Activated CD4-positive, CD25-positive, alpha-beta regulatory T cell treated with anti-CD3 and anti-CD28 coated beads, Interleukin-2, amount 50 U/mL, for 72 hours (primary cell): ENCODE measurements around the gene VDR.

Experiments used
- DNase-seq: peaks from one replicate; pipeline ENCODE4 v3.0.0; 2021

The VDR gene

DNA sequence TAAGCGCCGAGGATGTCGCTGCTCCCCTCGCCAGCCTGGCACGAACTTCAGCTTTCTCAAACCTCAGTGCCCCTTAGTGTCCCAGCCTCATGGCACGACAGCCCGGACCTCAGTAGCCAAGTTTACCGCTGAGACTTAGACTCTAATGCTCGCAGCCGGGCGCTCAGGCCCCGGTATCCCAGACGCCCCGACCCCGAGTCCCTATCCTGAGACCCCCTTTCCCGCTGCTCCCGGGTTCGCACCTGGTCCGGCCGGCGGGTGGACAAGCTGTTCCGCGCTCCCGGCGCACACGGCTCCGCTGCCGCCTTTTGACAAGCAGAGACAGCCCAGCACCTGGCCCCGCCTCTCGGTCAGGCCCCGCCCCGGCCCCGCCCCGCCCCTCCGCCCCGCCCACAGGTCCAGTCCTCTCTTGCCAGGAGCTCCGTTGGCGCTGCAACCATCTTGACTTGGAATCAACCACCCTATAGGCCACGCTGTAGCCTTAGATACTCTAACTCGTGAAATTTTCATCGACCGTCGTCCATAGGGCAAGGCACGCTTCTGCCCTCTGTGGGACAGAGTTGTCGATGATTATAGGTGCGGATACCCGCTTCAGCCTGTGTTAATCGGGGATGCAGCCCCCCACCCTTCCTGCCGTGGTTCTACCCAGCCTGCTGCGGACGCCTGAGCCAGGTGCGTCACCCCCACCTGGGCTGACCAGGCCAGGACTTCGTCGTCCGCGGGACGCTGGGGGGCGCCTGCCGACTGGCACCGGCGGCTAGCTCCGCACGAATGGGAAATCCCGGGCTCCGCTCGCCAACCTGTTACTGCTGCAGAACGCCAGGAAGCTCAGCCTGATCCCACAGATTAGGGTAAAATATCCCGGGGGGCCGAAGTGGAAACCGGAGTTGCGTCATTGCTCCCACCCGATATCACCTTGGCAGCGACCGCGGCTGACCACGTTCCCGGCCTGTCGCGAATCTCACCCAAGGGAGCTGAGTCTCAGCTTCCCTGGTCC lies at the start of gene VDR:
Gene VDR (minus strand): TSS at position 282 of the 997 bp plus-strand sequence. CDS start 25,881 bp downstream, outside the sequence.
- peak; percentile 71 for DNase-seq

DNA sequence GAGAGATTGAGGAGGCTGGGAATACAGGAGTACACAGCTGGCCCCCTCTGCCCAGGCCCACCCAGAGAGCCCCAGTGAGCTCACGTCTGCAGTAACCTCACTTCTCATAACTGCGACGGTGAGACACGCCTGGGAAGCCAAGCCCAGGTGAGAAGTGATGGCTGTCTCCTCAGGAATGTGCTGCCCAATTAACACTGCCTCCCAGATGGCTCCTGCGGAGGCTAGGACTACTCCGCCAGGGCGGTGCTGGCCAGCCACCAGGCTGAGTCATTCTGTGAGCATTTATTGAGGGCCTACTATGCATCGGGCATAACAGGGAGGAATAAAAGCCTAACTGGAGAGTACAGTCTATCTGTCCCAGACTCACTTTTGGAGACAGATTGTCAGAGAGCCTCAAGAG lies 49.3 kb upstream of the VDR start:
- no peak for DNase-seq

DNA sequence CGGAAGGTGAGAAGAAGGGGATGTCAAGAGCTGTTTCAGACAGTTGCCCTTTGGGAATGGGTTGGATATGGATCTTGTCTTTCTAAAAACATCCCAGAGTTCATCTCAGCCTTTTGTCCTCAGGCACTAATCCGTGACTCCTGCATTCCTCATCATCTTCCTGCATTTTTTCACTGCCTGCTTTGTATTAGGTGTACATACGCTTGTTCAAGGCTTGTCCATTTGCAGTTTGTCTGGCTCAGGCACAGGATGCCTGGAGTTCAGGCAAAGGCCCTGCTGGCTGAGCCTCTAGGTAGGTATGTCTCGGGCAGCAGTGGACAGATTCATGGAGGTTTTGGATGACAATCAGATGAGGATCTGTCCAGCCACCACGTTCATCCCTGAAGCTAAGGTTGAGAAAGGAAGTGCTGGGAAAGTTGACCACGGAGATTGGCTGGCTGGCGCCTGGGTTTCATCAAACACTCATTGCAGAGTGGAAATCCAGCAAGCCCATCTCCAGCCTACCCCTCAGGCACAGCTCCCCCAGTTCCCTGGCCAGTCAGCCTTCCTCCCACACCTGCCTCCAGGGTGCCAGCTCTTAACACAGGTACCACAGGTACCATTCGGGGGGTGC lies 46.2 kb upstream of the VDR start:
- no peak for DNase-seq

DNA sequence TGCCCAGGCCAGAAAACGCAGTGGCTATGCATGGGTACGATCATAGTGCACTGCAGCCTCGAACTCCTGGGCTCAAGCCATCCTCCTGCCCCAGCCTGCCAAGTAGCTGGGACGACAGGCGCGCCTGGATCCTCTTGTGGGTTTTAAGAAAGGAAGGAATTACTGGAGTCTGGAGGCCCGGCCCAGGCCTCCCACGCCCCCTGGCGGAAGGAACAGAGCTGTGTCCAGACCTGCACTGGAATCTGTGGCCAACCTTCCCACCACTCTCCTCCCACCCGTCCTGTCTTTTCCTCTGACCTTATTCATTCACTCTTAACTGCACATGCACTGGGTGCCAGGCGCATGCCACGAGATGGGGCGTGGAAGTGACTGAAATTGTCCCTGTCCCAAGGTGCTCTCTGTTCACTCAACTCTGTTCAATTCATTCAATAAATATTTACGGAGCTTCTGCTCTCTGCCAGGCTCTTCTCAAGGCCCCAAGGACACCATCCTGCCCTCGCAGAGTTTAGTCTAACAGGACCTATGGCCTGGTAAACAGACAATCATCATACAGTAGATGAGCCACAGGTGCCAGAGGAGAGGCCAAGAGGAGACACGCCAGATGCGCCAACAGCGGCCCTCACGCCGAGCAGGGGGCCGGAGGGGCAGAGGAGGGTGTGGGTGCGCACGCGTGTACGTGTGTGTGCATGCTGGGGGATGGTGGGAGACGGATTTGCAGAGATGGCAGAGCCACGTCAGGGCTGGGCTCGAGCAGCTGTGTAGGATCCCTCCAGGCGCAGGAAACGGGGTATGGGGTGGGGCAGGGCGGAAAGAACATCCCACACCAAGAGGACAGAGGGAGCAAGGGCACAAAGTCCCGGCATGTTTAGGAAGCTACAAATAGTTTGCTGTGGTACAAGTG lies 44.9 kb upstream of the VDR start:
- DNase-seq, result peak; percentile 61

DNA sequence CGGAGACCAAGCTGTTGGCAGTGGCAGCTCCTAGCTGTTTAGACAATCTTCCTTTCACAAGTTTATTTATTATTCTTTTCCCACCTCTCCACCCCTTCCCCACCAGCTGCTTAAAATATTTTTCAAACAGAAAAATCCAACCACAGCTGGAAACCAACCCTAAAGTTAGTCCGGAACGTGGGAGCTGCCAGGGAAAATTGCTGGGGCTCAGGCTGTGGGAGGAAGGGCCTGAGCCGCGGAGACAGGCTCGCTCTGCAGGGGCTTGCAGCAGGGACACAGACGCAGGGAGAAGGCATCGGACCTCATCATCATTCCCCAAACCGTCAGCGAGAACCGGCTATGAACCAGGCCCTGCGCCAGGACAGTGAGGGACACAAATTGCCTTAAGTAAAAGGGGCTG lies 42.5 kb upstream of the VDR start:
- no peak for DNase-seq

DNA sequence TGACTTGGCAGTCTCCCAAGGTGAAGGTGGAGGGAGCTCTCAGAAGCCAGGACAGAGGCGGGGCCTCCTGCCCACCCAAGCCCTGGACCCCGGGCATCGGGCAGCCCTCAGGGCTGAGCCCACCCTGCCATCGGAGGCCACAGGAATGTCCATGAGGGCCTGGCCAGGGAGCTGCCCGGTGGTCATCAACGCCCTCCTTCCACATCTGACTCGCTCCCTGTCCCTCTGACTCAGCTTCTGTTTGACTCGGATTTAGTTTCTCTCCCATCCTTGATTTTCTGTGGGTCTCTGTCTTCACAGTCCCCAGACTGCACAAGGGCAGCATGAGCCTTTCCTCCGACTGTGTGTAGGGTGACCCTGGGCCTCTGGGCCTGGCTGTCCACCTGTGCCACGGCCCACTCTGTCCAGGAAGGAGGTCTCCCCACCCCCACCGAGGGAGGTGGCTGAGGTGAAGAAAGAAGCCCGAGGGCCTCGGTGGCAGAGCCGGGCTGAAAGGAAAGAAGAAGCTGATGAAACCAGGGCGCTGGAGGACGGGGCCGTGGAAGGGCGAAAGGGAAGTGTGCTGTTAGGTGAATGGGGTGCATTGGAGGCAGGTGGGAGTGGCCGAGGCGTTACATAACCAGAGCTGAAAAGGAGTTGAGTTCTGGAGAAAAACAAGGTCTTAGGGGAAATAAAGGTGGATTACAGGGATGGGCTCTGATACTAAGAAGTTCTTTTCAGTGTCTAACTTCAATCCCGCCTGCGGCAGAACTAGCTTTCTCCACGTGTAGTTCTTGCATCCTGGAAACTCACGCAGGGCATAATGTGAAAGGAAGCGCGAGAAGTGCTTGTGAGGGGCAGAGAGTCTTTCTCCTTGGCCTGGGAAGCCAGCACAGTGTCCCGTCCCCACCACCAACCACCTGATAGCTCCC lies 41.9 kb upstream of the VDR start:
- DNase-seq, result no peak

DNA sequence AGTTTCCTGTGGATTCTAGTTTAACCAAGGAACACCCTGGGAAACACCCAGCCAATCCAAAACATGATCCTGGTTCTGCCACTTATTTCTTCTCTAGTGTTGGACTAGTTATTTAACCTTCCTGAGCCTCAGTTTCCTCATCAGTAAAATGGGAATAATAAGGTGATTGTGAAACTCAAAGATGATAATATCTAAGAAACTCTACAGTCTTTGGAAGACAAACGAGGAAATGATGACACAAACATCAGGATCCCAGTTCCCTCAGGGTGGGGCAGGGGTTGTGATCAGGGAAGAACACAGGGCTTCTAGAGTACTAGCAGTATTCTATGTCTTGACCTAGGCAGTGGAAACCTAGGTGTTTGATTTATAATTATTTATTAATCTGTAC lies 40.5 kb upstream of the VDR start:
- no peak for DNase-seq

DNA sequence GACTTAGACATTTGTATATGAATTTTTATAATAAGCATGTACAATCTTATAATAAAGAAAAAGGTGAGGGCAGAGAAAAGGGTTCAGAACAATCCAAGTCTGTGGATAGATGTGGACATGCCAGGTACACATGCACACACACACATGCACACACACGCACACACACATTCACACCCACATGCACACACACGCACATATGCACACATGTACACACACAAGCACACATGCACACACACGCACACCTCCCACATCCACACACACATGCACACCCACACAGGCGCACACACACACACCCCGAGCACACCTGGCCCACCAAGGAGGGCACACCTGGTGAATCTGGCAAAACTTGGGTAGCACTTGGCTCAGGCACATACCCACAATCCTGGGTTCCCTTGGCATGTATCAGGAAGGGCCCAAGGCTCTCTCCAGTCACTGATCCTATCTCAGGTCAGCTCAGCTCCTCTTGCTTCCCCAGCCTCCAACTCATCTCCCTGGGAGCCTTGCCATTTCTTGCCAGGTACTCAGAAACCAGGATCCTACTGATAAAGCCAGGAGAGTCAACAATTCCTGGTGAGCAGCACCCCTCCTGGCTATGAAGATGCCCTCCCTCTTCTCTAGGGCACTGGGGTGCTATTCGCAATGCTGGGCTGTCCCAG lies 40.0 kb upstream of the VDR start:
- no peak for DNase-seq

DNA sequence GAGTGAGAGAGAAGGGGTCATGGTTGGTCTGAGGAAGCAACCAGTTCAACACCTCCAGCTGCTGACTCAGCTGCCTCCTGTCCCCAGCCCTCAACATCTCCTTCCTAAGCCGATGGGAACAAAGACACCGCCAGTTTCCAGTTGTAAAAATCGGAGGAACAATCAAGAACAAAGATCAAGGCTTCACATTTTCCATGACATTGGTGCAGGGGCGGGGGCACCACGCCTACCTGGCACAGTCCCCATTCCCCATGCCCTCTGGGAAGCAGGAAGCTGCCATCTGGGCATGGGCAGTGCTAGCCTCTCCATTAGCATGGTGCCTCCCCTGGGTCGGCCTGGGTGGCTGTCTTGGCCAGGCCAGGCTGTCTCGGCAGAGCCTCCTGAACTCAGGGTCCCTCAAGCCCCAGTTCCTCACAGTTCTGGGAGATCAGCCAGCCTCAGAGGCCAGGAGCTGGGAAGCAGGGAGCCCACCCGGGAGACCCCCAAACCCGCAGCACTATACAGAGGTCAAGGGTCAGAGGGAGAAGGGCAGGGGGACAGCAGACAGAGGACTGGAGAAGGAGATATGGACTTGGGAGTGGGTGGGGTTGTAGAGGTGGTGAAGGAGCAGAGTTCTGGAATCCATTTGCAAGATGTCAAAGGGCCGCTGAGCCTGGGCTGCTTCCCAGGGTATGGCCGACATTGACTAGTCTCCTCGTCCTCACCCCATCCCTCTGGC lies 39.0 kb upstream of the VDR start:
- no peak for DNase-seq

DNA sequence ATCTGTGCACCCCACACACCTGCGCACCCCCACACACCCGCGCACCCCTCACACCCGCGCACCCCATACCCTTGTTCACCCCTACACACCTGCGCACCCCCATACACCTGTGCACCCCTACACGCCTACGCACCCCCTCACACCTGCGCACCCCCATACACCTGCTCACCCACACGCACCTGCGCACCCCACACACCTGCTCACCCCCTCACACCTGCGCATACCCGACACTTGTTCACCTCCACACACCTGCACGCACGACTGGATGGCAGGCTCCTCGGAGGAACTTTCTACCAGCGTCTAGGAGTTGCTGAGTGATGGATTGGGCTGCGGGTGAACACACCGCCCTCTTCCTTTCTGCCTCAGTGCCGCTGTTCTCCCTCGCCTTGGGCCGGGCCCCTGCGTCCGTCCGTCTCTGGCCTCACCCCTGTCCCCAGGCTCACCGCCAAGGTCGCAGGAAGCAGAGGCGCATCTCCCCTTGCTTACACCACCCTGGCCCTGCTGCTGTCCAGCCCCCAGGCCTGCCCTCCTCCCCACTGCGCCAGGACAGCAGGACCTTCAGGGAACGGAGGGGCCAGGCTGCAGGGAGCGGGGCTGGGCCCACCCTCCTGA lies 37.9 kb upstream of the VDR start:
- DNase-seq, result no peak

DNA sequence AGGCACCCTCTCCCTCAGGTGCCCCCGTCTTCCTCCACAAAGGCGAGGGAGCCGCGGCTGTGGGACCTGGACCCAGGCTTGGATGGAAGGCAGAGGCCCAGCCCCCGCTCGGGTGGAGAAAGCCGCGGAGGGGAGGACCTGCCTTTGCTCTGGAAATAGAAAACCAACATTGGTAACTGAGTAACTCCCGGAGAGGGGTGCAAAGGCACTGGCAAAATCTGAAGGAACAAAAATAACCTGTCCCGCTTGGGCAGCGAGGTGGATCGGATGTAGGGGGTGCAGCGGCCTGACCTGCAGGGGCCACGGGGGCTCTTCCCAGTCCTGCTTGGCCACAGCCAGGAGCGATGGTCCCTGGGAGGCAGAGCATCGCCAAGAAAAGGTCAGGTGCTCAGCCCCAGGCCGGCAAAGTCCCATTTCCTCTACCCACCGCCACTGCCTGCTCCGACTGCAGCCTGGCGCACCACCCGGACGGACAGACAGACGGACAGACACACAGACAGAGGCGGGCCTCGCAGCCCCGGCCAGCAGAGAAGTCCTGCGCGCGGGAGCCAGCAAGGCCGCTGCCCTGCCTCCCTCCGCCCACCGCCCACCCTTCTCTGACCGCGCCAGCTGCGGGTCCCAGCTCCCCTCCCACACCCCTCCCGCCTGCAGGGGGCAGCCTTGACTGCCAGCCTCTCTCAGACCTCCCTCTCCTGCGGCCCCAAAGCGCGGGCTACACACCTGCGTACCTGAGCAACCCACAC lies 37.2 kb upstream of the VDR start:
- peak; percentile 45 for DNase-seq

DNA sequence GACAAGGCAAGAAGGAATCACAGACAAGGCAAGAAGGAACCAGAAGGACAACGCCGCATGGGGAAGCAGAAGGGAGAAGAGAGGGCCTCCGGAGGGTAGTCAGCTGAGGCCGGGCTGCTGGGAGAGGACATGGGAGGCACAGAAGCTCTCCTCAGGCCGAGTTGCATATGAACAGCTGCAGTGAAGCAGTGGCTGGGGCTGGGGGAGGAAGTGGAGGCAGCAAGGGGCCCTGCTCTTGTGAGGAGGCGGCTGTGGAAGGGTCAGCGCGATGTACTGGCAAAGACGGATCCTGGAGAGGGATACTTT lies 36.6 kb upstream of the VDR start:
- no peak for DNase-seq

DNA sequence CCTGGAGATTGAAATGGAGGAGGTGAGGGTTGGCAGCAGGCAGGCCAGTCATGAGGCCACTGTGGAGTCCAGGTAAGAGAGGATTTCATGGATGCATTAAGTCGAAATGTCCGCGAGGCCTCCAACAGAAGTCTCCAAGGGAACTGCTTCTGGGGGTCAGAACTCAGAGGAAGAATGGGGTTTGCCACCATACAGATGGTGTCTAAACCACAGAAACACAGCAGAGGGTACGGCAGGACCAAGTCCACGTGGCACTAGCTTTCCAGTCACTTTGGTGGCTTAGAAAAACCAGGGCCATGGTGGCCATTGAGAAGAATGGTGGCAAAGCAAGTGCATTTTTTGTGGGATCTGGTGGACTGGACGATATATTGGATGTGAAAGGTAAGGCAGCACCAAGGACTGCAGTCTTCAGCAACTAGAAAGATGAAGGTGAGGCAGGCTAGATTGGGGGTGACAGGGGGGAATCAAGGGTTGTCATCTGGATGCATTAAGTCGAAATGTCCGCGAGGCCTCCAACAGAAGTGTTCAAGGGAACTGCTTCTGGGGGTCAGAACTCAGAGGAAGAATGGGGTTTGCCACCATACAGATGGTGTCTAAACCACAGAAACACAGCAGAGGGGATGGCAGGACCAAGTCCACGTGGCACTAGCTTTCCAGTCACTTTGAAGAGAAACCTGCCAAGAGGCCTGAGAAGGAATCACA lies 36.1 kb upstream of the VDR start:
- no peak for DNase-seq

DNA sequence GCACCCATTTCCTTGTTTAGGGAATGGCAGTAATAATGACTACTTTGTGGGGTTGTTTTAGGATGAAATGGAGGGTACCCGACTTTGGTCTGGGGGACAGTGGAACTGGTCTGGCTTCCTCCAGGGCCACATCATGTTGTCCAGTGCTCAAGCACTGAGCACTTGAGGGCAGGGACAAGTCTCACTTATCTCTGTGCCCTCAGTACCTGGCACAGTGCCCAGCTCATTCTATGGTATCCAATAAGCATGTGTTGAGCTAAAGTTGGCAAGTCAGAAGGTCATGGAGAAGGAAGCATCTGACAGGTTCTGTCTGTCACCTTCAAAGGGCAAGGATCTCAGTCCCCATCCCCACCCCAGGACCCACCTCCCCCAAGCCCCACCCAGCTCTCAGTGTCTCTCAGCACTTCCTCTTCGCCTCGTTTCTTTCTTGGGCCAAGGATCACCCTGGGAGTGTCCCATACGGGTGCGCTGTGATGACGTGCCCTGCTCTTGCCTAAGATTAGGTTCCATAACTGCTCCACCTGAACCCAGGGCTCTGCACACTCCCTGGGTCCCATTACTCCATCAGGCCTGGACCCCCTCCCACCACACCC lies 34.3 kb upstream of the VDR start:
- DNase-seq, result no peak

DNA sequence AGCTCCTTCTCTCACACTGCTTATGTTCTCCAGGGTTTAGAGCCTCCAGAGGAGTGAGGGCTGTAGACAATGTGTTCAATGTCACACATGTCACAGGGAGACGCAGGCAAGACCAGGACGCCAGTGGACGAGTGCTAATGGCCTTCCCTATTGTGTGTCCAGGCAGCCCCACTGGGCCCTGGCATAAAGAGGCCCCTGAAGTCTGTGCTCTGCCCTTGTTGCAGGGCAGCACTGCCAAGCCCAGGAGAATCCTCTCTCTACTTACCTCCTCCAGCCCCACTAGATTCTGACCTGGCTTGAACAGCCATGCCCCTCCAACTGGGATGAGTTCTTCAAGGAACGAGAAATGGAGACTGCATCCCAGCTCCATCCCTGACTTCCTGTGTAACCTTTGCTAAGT lies 33.8 kb upstream of the VDR start:
- DNase-seq, result no peak

DNA sequence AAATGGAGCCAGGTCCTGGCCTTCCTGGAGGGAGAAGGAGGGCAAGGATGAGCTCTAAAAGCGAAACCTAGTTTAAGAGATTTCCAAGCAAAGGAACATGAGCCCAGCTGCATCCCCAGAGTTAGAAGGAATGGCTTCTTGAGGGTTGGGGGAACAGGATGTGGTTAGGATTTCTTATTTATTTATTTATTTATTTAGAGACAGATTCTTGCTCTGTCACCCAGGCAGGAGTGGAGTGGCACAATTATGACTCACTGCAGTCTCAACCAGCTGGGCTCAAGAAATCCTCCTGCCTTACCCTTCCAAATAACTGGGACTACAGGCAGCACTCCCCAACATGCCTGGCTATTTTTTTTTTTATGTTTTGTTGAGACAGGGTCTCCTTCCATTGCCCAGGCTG lies 33.3 kb upstream of the VDR start:
- DNase-seq, result no peak

DNA sequence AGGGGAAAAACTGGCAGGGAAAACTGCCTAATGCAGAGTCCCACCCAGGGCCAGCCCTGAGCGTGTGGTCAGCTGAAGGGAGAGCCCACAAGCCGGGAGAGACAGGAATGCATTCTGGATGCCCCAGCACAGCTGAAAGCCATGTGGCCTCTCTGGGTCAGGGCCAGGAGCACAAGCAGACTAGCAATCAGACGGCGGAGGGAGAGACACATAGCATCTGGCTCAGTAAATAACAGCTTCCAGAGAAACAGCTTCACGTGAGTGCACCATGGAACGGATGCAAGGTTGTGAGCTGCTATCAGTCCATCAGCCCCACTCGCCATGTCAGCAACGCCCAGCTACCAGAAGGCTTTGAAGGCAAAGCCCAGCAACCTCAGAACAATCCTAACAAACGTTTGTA lies 30.4 kb upstream of the VDR start:
- DNase-seq, result no peak

DNA sequence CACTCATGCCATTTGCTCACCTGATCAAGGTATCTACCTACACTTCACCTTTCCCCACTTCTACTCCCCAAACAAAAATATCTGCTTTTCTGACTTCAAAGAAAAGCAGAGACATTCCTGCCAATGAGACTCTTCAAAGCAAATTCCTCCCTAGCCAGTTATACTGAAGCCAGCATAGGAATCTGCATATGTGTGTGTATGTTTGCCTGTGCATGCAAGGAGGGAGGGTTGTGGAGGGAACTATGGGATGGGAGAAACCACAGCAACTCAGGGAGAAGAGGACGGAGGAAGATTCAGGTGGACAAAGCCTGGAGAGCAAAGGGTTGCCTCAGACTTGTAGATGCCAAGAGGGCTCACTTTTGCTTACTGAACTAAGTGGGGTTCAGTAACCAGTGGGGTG lies 26.4 kb upstream of the VDR start:
- DNase-seq, result no peak

DNA sequence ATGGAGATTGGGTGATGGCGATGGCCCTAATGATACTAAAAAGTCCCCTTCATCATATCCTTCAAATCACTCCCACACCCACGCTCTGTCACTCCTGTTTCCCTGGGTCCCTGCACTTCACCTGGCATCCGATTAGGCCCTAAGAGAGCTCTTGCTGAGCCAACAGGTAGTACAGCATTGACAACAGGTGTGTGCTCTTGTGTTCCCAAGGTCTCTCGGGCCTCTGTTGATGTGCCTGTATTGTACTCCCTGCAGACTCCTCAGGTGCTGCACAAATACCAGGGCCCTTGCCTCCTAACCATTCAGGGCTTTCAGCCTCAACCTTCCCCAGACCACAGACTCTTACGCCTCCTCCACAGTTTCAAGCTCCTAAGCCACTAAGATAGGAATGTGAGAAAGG lies 25.8 kb upstream of the VDR start:
- DNase-seq, result no peak
